ENCODE data around the gene PPFIBP1.

PPFIBP1 gene

GRCh38 chr12:27511723-27512045 lies 12.3 kb upstream of the PPFIBP1 start:
- no peak overlapping the region for H3K27ac ChIP-seq

GRCh38 chr12:27513155-27513824 lies 10.7 kb upstream of the PPFIBP1 start:
- no peak for TF ChIP-seq CTCF (IDR thresholded peaks at IDR 0.05)
- TF ChIP-seq ZFX (IDR thresholded peaks at IDR 0.05; ENCODE audit: borderline replicate concordance): no peak
- H3K27ac ChIP-seq: no peak overlapping the region

More at GRCh38 chr12:27511723-27512045, 12.3 kb upstream of the PPFIBP1 start:
- TF ChIP-seq CTCF (IDR thresholded peaks at IDR 0.05) (no peak), ZFX (IDR thresholded peaks at IDR 0.05; ENCODE audit: borderline replicate concordance) (no peak)

- no peak overlapping the region for H3K27ac ChIP-seq
- TF ChIP-seq ZFX (IDR thresholded peaks at IDR 0.05; ENCODE audit: borderline replicate concordance) (no peak), CTCF (IDR thresholded peaks at IDR 0.05) (no peak)
Observed at GRCh38 chr12:27515671-27516070, 8.3 kb upstream of the PPFIBP1 start.

- no peak overlapping the region for H3K27ac ChIP-seq
- no peak for TF ChIP-seq CTCF (IDR thresholded peaks at IDR 0.05)
Observed at GRCh38 chr12:27516625-27517024, 7.4 kb upstream of the PPFIBP1 start.

- no peak for TF ChIP-seq ZFX (IDR thresholded peaks at IDR 0.05; ENCODE audit: borderline replicate concordance)
- no peak for TF ChIP-seq CTCF (IDR thresholded peaks at IDR 0.05)
- H3K27ac ChIP-seq: no peak overlapping the region
Observed at GRCh38 chr12:27517546-27517945, 6.5 kb upstream of the PPFIBP1 start.

GRCh38 chr12:27517961-27518665 lies 5.9 kb upstream of the PPFIBP1 start:
- H3K27ac ChIP-seq: no peak overlapping the region
- TF ChIP-seq CTCF (IDR thresholded peaks at IDR 0.05) (no peak), ZFX (IDR thresholded peaks at IDR 0.05; ENCODE audit: borderline replicate concordance) (no peak)

- no peak overlapping the region for H3K27ac ChIP-seq
- TF ChIP-seq CTCF (IDR thresholded peaks at IDR 0.05) (no peak), ZFX (IDR thresholded peaks at IDR 0.05; ENCODE audit: borderline replicate concordance) (no peak)
Observed at GRCh38 chr12:27521066-27521465, 2.9 kb upstream of the PPFIBP1 start.

All from 22Rv1 (cell line).